Limb (tissue), 2 donors: ENCODE measurements around the gene SAE1.
A peak's percentile ranks its signal among the peaks of the same experiment; 100 is the strongest.
"Not testable (repeated sequence)": the region's sequence is repeated elsewhere in the genome, so short reads cannot be mapped to it uniquely, and the experiment has no call there.

ENCODE experiments used
- DNase-seq, 2 donors: peaks; one replicate each; pipeline ENCODE4 v3.0.0-alpha.2; 2016; ENCODE audit errors: extremely low spot score in 2 of 2

The SAE1 gene

DNA sequence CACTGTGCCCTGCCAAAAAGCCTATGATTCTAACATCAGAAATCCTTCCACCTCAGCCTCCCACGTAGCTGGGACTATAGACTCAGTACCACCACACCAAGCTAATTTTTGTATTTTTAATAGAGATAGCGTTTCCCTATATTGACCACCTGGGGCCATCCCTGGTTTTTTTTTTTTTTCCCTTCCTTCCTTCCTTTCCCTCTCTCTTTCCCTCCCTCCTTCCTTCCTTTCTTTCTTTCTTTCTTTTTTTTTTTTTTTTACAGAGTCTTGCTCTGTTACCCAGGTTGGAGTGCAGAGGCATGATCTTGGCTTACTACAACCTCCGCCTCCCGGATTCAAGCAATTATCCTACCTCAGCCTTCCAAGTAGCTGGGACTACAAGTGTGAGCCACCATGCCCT is 1.1 kb upstream of the SAE1 start:
- no peak for DNase-seq

DNA sequence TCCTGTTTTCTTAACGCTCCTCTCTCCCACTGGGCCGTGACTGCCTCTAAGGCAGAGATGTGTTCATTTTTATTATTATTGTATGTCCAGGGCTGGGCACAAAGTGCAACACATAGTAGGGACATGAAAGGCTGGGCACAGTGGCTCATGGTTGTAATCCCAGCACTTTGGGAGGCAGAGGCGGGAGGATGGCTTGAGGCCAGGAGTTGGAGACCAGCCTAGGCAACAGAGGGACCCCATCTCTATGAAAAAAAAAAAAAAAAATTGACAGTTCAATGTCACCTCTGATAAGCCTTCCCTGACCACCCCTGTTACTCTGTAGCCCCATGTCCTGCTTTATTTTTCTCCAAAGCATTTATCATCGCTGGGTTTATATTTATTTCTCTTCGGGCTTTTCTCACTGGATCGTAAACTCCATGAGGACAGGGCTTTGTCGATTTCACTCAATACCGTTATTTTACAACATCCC is 481 bp upstream of the SAE1 start:
- DNase-seq: no peak

DNA sequence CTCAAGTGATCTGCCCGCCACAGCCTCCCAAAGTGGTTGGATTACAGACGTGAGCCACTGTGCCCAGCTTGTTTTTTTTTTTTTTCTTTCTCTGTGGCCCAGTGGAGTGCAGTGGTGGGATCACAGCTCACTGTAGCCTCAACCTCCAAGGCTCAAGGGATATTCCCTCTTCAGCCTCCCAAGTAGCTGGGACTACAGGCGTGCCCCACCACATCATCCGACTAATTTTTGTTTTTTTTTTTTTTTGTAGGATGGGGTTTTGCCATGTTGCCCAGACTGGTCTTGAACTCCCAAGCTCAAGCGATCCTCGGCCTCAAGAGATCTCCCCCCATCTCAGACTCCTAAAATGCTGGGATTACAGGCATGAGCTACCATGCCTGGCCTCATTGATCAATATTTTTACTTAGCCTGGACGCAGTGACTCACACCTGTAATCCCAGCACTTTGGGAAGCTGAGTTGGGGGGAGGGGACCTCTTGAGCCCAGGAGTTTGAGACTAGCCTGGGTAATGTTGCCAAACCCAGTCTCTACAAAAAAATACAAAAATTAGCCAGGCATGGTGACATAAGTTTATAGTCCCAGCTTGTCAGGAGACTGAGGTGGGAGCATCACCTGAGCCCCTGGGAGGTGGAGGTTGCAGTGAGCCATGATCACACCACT is 1.7 kb downstream of the SAE1 start:
- no peak for DNase-seq

DNA sequence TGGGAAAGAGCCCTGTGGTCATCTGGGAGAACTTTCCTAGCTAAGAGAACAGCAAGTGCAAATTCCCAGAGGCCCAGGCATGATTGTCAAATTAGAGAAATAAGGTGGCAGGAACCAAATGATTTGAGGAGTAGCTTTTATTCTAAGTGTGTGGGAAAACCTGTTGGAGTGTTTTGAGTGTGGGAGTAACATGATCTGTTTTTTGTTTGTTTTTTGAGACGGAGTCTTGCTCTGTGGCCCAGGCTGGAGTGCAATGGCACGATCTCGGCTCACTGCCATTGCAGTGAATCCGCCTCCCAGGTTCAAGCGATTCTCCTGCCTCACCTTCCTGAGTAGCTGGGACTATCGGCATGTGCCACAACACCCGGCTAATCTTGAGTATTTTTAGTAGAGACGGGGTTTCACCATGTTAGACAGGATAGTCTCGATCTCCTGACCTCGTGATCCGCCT is 2.4 kb downstream of the SAE1 start:
- no peak for DNase-seq

DNA sequence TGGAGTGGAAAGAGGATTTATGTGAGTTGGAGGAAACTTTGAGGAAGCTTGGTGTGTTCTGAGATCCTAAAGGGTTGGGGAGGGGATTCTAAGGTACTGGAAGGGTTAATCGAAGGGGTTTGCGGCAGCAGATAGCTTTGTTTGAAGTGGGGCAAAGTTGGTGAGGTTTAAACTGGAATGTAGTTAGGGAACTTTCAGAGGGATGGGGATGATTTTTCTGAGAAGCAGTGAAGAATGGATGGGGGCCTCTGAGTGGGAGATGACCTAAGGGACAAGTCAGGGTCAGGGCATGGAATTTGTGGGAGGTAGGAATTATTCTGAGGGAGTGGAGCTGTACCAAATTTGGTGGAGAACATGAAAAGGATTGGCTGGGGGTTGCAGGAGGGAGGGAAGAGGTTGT is 3.9 kb downstream of the SAE1 start:
- DNase-seq: no peak

DNA sequence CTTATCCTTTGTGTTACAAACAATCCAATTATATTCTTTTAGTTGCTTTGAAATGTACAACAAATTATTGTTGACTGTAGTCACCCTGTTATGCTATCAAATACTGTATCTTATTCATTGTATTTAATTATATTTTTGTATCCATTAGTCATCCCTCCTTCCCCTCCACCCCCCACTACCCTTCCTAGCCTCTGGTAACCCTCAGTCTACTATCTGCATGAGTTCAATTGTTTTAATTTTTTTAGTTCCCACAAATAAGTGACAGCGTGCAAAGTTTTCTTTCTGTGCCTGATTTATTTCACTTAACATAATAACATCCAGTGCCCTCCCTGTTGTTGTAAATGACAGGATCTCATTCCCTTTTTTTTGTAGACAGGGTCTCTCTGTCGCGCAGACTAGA is 4.5 kb downstream of the SAE1 start:
- DNase-seq: no peak

DNA sequence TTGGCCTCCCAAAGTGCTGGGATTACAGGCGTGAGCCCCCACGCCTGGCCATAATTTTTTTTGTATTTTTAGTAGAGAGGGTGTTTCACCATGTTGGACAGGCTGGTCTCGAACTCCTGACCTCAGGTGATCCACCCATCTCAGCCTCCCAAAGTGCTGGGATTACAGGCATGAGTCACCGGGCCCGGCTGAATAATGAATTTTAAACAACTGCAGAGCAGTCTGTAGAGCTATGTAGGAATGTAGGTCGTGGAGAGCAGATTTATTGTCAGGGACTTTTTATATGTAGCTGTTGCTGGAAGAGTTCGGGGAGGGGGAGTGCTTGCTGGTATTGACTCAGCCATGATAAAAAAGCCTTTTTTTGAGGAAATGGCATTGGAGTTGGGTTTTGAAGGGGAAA is 10.6 kb downstream of the SAE1 start:
- not testable (repeated sequence) for DNase-seq

DNA sequence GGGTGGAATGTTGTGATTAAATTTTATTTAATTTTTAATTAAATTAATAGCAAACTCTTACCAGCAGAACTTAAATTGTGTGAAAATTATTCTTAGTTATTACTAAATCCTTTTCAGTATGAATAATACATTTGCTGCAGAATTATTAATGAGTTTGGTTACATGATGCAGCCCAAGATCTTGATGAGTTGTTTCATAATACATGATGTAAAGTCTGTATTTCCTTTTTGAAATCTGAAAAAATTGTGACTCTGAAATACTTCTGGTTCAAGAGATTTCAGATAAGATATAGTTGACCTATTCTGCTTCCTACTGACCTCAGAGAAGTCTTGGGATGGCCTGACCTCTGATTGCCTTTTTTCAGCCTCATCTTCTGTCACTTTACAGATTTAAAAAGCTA is 11.1 kb downstream of the SAE1 start:
- no peak for DNase-seq

DNA sequence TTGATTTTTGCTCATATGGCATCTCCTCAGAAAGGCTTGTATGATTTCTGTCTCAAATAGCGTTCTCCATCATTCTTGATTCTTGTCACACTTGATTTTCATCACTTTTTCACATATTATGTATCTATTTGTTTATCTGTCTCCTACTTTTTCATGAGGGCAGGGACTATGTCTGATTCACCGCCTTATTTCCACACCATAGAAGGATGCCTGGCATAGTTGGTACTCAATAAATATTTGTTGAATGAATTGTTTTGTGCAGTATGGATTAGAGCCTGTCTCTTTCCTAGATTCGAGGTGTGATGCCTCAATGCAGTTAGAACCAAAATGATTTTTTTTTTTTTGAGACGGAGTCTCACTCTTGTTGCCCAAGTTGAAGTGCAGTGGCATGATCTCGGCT is 12.1 kb downstream of the SAE1 start:
- DNase-seq: no peak

DNA sequence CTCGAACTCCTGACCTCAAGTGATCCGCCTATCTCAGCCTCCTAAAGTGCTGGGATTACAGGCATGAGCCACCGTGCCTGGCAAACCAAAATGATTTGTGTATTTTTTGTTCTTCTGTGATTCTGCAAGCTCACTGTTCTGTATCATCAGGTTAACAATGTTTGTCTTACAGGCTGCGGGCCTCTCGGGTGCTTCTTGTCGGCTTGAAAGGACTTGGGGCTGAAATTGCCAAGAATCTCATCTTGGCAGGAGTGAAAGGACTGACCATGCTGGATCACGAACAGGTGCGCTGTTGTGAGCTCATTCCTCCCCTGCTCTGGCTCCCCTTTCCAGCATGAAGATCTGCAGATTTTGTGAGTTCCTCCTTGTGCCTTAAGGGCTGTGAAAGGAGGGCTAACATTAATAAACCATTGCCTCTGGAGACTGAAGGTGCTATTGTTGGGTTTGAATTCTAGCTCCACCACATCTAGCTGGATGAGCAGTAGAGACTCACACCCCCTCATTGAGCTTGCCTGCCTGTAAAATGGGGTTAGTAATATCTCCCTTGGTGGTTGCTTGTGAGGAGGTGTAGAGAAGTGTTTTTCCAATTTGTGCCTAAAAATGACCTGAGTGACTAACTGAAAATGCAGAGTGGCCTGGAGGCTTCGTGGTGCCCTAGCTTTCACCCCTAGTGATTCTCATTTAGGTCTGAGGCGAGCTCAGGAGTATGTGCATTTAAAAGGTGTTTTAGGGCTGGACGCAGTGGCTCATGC is 12.9 kb downstream of the SAE1 start:
- no peak for DNase-seq

DNA sequence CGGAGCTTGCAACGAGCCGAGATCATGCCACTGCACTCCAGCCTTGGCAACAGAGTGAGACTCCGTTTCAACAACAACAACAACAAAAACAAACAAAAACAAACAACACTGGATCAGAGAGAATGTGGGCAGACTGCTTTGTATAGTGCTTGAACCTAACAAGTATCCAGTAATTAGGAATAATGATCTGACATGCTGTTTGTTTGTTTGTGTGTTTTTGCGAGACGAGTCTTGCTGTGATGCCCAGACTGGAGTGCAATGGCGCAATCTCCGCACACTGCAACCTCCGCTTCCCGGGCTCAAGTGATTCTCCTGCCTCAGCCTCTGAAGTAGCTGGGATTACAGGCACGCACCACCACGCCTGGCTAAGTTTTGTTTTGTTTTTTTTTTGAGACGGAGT is 14.0 kb downstream of the SAE1 start:
- no peak for DNase-seq

DNA sequence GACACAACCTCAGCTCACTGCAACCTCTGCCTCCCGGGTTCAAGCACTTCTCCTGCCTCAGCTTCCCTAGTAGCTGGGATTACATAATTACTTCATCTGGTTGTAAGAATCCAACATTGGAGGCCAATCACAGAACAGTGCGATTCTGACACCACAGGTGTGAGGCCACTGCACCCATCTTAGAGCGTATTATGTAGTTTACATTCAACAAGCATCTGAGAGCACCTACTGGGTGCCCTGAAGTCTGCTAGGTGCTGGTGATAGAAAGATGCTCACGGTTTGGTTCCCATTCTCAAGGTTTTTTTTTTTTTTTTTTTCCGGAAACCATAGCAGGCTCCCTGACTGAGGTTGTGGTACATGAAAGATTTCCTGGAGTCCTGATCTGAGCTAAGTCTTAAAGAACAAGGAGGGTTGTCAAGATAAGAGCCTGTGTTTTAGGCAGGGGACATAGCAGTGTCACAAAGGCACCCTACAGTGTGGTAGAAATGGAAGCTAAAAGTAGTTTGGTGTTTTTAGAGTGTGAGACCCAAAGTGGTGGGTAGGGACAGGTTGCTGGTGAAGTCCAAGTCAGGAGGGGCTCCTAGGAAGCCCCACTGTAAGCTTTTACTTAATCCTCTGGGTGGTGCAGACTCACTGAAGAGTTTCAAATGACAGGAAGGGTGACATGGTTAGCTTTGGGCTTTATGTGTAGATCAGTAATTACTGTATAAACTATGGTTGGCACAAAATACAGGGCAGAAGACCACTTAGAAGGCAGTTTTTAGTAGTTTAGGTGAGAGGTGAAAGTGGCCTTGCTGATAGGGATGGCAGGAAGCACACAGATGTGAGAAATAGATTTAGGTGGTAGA is 15.2 kb downstream of the SAE1 start:
- no peak for DNase-seq

DNA sequence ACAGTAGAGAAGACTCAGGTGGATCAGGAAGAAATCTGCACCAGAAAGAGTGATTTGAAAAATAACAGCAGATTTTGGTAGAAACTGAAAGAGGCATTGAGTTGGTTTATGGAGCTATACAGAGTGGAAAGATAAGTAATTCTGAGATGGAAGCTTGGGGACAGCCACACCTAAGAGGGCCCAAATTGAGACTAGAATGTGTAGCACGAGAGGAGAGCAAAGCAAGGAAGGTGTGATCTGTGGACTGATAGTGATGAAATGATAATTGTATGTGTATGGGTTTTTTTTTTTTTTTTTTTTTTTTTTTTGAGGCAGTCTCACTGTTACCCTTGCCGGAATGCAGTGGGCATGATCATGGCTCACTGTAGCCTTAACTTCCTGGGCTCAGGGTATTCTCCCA is 16.3 kb downstream of the SAE1 start:
- no peak for DNase-seq

DNA sequence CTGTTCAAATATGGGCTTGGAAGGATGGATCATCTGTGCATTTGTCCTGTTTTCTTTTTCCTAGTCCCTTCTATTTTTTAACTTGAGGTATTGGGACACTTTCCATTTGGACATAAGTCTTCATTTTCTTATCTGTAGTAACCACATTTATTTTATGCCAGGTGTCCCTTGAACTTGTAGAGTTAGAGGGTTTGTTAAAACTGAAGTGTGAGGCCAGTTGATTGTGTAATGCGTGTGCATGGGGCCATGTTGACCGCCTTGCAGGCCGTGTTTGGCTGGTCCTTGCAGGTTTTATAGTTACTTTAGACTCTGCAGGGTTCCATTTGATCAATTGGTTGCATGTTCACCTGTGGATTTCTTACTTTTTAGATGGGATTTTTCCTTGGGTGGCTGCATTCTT is 21.0 kb downstream of the SAE1 start:
- DNase-seq: no peak

DNA sequence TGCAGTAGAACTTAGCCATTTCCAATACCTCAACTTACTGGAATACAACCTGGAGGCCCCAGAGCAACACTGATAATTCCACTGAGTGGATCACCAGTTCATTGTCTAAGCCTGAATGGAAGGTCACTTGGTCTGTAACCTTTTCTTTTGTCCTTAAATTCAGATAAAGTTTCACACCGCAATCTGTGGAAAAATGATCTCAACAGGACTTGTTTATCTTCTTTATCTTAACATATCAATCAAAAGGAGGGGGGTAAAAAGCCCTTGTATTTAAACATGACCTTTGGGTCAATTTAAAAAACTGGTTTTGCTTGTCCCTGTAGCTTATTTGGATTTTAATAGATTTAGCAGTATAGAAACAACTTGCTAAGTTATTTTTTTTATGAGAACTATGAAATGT is 21.6 kb downstream of the SAE1 start:
- no peak for DNase-seq

DNA sequence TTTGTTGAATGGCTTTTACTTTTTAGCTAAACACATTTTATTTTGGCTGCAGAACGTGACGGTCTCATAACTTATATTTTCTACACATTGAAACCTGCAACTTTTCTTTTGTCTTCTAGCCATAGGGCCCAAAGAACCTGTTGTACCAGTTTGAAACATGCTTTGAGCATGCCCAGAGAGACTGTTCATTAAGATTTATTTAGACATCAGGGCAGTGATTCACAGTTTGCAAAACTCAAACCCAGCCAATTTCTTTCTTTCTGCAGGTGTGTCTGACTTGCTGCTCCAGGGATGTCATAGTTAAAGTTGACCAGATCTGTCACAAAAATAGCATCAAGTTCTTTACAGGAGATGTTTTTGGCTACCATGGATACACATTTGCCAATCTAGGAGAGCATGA is 22.0 kb downstream of the SAE1 start:
- DNase-seq: no peak

DNA sequence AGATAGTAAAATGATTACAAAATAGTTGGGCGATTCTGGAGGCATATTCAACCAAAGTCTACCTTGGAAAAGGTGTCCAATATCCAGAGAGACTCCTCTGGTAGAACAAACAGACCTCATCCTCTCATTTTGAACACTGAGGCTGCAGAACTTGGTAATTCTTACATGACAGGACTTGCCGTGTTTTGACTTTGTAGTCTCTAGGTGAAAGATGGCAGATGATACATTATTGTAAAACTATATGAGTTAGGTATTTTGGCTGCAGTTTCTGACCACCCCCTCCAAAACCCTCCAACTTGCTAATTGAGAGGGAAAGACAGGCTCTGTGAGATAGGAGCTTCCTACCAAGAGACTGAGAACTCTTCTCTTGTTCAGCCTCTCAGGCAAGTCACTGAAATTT is 22.6 kb downstream of the SAE1 start:
- DNase-seq: no peak

DNA sequence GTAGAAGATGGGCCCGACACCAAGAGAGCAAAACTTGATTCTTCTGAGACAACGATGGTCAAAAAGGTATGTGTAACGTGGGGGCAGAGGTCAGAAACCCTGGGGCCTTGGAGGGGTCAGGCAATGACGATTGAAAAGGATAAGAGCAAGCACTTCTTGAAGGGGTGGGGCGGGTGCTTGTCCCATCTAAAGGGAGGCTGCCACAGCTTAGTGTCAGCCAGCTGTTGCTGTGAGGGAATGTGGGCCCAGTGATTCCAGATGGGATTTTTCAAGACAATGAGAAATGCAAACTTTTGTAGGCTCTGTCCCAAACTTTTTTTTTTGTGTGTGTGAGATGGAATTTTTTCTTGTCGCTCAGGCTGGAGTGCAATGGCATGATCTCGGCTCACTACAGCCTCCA is 24.5 kb downstream of the SAE1 start:
- no peak for DNase-seq

DNA sequence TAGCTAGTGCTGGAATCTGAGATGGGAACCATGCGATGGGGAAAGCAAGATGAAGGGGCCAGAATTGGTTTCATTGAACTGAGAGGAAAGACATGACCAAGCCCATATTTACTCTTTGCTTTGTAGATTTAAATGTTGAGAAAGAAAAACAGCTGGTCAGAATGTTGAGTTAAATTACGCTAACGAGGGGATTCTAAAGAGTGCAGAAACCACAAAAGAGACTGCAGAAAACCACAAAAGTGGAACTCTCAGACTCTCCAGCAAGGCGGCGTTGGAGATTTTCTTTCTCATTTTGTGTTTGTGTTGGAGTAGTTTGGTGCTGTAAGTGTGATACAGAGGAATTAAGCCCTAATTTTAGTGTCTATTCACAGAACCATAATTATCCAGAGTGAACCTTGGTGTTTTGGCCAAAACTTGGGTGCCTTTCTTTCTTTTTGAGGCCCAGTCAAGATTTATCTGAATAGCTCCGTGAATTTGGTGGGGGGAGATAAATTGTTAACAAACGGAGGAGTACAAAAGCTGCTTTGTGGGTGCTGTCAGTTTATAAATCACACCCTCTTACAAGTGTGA is 26.3 kb downstream of the SAE1 start:
- DNase-seq: no peak

DNA sequence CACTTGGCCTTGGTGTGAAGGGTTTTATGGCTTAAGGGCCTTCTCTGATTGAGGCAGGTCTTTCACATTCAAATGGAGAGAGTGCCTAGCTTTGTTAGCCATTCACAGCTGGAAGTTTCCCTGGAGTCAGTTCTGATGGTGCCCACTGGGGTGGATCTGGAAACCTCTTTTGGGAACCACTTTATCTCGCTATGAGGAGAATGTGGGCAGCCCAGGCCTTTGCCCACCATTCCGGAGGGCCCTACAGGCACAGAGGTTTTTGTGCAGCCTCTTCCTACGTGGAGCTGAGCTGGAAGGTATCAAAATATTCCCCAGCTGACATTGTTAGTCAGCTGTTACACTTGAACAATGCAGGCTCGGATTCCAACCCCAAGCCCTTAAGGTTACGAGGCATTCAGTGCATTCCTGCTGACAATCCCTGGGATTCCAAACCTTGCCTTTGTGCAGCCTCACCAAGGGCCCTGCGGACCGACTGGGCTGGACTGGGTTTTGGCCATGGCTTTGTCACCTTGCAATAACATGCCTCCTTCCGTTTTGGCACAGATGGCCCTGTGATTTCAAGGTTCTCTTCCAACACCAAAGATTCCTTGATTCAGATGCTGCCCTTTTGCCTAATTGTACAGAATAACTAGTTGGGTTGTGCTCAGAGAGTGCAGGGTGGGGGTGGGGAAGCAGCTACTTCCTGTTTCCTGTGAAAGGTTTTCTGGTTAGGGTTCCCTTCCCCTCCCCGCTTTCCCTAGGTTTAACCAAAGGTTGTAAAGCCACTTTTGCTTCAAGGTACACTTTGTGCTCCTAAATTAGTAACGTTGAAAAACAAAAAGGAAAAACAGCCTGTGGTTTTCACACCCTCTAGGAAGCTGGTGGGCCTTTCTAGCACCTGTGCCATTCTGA is 27.0 kb downstream of the SAE1 start:
- peak in 1 of 2 donors; percentile 50 for DNase-seq

DNA sequence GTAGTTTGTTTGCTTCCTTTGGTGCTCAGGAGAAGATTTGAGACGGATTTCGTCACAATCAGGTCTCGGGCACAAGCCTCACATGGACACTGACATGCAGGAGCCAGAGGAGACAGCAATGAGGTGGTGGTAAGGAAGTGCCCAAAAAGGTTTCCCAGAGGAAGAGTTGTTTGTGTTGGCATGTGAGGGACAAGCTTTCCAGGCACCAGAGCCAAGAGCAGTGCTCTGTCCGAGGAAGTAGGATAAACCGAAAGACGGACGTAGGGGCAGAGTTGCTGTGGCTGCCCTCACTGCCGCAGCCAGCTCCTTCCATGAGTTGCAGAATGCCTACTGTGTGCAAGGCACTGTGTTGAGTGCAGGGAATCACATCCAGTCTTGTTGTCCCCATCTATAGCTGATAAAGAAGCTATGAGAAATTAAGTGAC is 27.7 kb downstream of the SAE1 start:
- DNase-seq: no peak
